GM18867 (cell line): Measurements from ENCODE around the gene TMEM97.
"Not testable (repeated sequence)": the region's sequence is repeated elsewhere in the genome, so short reads cannot be mapped to it uniquely, and the experiment has no call there.

Experiments
- ATAC-seq: cut with Tn5 transposase; IDR thresholded peaks from one replicate; pipeline ENCODE4 v1.9.1; 2021; ENCODE audit warnings: mild to moderate bottlenecking, moderate library complexity; ENCODE audit not compliant: unreplicated experiment

The TMEM97 gene

DNA sequence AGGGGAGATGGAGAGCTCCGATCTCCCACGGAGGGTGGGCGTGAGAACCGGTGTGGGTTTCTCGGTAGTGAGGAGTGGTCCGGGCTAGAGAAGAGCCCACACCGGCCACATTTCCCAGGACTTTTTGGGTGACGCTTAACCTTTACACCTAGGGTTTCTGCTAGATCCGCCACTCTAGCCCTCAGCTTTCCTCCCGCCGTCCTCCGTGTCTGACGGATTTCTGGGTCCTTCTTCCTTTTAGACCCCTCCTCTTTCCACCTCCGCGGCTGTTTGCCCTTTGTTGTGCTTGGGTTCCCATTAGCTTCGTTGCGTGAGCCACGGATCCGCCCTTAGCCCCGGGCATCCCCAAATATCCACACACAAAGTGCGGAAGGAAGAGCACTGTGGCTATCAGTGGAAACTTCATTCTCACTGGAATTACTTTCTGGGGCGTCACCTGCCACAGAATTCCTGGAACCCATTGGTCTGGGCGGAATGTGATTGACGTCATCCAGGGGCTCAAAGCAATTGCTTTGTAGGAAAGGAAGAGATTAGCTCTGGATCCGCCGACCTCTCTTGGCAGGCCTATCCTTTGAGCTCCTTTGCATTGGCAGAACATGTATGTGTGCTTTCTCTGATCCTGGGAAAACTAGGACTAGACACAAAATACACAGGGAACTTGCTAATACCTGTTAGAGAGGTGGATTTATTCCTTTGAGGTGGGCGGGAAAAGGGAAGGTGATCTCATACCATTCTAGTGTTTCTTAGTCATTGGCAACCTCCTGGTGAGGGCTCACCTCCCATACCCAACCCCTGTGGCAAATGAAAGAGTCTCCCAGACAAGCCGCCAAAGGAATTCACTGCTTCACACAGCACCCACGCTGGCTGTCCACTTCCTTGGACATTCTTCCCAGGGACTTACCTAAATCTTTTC, 17.2 kb downstream of the TMEM97 start:
- ATAC-seq: peak; percentile 0

DNA sequence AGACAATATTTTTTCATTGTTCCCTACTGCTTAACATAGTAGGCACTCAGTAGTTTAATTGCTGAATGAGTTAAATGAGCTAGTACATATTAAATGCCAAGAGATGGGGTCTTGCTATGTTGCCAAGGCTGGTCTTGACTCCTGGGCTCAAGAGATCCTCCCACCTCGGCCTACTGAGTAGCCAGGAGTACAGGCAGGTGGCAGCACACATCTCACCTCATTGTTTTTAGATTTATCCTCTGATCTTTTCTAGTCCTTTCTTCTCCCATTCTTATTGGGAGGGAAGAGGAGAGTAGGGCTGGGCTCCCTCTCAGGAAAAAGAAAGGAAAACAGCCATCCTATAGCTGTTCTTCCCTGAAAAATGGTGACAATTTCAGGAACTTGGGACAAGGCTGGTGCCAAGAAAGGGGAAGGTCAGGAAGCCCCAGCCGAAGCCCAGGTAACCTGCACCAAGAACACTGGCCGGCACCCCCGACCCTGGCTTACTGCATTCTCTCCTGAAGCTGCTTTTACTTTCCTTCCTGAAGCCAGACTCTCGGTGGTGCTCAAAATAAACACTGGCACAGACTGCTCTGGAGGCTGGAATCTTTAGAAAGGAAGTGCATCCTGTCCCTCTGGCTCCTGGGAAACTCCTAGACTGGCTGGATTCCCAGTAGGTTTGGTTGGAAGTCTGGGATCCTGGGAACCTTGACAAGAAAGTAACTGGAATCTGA, 19.2 kb downstream of the TMEM97 start:
- ATAC-seq: no peak

DNA sequence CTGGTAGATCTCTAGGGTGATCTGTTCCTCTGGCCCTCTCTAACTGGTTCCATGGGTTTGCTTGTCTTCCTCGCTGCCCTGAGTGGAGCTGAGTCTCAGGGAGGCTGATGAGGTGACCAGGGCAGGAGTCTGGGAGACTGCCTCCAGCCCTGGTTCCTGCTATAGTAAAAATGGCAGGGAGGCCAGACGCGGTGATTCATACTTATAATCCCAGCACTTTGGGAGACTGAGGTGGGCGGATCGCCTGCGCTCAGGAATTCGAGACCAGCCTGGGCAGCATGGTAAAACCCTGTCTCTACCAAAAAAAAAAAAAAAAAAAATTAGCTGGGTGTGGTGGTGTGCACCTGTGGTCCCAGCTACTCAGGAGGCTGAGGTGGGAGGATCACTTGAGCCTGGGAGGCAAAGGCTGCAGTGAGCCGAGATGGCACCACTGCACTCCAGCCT, 19.8 kb downstream of the TMEM97 start:
- not testable (repeated sequence) for ATAC-seq

DNA sequence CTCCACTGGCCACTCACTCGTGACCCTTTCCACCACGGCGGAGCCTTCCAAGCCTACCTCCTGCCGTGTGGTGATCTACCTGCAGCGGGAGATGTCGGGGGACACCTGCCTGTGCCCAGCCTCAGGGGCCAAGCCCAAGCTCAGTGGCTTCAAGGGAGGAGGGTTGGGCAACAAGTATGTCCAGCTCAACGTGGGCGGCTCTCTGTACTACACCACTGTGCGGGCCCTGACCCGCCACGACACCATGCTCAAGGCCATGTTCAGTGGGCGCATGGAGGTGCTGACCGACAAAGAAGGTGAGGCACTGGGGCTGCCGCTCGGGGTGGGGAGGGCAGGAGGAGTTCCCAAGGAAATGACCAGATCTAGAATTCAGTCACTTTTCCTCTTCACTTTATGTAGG, 20.4 kb downstream of the TMEM97 start:
- ATAC-seq: no peak

DNA sequence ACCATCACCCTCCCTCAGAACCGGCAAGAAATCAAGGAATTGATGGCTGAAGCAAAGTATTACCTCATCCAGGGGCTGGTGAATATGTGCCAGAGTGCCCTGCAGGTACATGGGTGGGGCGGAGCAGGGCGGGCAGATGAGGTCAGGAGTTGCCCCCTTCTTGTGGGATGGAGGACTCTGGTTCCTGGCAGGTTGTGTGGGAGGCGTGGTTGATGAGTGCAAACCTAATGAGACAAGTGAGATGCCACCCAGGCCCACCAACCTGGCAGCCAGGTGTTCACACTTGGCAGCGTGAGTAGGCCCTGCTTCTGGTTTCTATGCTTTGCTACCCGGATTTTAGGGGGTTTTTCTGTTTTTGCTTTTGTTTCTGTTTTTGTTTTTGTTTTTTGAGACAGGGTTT, 21.4 kb downstream of the TMEM97 start:
- ATAC-seq: no peak

DNA sequence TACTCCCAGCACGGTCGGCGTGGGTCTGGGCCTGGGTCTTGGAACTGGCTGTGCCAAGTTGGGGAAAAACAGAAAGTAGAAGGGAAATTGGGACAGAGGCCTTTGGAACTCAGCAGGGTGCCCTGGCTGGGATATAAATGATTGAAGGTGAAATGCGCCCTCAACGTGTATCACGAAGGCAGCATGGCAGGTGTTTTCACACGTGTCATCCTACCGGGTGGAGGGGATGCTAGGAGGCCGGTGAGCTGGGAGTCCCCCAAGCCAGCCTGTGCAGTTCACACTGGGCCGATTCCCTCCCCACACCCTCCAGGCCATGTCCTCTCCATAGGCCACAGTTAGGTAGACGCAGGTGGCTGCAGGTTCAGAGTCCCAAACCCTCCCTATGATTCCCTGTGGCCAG, 22.5 kb downstream of the TMEM97 start:
- no peak for ATAC-seq

DNA sequence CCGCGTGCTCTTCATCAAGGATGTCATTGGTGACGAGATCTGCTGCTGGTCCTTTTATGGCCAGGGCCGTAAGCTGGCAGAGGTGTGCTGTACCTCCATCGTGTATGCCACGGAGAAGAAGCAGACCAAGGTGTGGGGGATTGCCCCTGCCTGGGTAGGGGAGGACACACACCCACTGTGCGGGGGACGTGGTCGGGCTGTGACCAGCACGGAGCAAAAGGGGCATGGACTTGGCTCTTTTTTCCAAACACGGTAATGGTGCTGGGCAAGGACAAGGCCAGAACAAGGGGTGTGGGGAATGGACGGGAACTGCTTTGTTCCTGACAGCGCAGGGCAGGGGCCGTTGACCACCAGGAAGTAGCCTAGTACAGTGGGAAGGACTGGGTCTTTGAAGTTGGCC, 23.3 kb downstream of the TMEM97 start:
- ATAC-seq: no peak

DNA sequence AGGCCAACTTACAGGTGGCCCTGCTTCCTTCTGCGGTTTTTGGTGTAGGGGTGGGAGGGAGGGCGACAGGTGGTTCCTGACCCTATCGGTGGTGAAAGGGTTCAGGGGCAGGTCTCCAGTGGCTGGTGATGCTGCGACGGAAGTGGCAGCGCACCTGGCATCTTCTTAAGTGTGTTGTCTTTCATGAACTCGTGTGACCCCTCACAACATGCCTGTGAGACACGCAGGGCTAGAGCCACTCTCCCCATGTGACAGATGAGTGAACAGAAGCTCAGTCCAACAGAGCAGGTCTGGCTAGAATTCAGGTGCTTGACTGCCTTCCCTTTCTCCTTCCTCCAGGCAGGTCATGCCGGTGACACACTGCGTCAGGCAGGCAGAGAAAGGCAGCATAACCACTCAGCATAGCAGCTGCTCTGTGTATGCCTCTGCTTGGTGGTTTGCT, 24.5 kb downstream of the TMEM97 start:
- ATAC-seq: no peak

DNA sequence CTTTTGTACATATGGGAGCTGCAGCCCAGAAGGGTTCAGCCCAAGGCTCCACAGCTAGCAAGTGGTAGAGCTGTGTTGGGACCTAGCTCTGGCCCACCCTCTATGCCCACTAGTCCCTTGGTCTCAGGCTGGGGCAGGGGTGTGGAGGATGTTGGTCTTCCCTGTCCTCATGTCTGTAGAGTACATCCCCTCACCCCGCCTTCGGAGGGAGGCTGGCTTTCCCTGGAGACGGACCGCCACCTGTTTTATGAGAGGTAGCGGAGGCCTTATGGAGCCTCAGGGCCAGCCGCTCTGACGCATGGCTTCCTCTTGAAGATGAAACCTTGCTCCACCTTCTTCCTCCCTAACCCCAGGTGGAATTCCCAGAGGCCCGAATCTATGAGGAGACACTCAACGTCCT, 25.0 kb downstream of the TMEM97 start:
- ATAC-seq: no peak

DNA sequence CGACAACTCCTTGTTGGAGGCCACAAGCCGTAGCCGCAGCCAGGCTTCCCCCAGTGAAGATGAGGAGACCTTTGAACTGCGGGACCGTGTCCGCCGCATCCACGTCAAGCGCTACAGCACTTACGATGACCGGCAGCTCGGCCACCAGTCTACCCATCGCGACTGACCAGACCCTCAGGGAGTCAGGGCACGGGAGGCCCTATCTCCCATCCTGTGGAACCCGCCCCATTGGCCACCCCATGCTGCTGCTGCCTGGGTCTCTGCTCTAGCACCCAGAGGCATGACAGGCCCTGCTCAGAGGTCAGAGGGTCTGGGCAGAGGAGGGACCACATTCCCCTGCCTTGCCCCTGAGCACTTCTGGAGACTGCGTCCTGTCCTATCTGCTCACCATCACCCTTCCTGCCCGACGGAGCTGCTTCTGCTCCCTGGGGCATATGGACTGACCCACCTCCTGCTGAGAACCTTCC, 25.5 kb downstream of the TMEM97 start:
- ATAC-seq: no peak

DNA sequence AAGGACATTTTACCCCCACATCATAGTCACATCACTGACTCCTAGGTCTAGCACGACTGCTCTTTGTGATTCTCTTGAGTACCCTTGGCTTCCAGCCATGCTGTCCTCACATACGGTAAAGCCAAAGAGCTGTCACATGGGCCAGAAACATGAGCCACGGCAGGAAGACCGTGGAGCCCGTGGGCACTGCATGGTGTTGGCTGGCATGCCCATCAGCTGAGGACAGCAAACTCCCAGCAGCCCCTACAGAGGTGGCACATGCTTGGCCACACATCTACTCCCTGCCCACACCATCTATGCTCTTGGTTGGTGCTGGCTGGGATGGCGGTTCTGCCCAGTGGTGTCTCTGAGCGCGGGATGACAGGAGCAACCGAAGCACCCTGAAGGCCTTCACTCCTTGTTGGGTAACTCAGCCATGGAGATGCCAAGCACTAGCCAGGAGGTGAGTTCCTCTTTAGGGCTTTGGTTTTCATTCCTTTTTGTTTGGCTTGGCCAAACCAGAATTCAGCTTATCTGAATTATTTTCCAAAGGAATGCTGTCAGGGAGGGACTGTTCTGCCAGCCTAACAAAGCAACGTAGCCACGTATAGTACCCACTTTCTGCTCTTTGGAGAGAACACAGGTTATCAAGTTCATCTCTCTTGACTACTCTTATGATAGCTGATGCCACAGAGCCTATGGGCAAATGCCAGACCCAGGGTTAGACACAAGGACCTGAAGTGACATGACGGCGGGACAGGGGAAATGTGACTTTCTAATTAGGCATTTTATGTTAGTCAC, 26.6 kb downstream of the TMEM97 start:
- no peak for ATAC-seq

DNA sequence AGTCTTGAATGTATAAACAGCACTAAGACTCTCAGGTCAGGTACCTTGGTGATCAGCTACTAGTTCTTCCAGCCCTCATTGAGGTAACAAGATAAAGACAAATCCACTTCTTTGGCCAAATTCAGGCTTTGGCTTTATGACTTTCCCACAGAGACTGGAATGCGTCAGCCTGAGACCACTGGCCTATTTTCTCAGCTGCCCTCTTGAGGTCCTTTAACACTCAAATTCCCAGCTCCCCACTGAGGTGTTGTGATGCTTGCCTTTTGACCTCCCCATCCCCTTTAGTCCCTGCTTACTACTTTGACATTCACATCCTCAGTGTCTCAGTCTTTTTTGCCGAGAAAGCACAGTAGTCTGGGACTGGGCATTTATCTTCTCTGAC, 27.2 kb downstream of the TMEM97 start:
- ATAC-seq: no peak

DNA sequence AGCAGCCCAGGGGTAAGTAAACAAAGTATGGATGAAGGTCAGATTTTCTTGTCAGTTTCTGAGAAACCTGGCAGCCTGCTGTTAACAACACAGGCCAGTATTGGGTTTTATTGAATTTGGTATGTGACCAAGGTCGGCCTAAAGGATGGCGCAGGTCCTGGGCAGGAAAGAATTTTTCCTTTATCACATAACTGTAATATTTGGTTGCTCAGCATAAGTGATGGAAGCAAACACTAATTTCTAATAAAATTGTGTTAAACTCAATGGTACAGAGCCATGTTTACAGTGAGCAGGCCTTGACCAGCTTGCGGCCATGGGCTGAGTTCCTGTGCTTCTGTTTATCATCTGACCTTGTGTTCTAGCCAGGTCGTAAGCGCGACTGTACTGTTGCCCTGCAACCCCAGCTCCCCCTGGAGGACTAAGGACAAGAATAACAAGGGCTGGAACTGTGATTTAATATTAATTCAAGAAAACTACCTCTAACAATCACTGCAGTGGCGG, 27.8 kb downstream of the TMEM97 start:
- ATAC-seq: no peak

DNA sequence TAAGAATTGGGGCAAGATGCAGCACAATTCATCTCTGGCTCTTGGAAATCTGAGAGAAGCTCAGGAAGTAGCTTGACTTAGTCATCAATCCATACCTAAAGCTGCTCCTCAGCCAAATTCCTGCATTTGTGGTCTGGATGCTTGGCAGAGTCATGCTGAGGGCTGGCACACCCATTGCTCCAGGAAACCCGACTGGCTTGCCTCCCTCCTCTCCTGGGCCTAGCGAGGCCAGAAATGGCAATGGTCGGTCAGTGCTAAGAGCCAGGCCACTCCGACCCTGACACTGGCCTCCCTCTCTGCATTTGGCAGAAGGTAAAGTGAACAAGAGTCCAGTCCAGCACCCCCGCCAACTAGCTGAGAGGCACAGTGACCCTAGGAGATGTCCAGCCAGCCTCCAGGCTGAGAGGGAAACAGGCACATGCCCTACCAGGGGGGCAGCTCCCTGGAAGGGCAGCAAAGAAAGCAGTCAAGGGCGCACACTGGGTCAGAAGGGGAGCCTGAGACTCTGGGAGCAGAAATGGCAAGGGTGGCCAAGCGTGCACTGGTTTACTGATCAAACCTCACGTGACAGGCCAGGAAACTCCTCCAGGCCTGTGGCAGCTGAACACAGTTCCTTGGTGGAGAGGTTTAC, 28.4 kb downstream of the TMEM97 start:
- ATAC-seq: no peak

DNA sequence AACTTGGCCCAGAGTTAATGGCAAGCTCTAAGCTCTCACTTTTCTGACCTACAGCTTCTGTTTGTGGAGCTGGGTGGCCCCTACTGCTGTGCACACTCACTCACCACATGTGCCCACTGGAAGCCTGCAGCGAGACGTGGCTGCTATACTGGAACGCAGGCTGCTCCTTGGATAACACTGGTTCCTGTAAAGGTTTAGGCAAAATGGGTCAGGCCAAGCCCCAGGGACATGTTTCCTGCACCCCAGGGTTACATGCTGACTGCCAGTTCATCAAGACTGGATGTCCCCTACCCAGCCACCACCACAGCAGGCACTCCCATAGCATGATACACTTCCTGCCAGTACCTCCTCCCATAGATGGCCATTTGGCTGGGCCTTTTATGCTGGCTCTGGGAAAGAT, 30.0 kb downstream of the TMEM97 start:
- ATAC-seq: no peak

DNA sequence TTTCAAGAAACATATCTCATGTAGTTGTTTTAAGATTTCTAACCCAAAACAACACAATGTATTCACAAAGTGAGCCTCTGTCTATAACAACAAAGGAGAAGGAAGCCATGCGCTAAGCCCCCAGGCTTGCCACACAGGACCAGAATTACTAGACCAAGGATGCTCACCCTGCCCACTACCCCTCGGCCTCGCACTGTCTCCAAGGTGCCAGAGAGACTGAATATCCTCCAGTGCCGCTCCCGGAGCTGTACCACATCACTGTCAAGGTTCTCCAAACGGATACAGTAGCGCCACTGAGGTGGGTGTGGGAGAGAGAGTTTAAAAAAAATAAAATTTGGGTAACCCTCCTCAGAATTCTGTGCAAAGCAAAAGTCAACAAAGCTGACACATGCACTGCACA, 31.3 kb downstream of the TMEM97 start:
- ATAC-seq: no peak

DNA sequence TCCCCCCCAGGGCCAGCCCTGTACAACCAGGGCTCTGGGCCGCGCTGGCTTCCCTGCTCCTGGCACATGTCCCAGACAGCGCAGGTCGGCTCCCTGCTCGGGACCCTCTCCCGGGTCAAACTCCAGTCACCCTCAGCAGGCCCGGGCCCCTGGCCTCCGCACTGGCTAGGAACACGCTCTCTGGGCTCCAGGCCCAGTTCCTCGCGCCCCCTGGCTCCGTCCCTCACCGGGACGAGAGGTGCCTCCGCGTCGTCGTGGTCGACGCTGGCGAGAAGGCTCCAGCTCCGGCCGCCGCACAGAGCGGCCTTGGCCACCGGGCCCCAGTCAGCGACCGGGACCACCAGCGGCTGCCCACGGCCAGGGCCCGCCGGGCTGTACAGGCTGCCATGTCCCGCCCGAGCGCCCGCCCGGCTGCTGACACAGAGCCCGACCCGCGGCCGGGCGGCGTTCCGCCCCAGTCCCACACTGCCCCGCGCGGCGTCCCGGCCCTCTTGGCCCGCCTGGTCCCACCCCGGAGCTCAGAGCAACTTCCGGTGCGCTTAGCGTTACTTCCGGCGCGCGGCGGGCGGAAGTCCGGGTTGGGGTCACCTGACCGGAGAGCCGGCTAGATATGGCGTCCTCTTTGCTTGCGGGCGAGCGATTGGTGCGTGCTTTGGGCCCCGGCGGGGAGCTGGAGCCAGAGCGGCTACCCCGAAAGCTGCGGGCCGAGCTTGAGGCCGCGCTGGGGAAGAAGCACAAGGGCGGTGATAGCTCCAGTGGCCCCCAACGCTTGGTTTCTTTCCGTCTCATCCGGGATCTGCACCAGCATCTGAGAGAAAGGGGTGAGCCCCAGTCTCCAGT, 38.3 kb downstream of the TMEM97 start, which contains the start of gene POLDIP2:
Gene POLDIP2 (minus strand): TSS at position 467 of the 840 bp plus-strand sequence. CDS start 79 bp downstream, at position 388.
- peak; percentile 96 for ATAC-seq

DNA sequence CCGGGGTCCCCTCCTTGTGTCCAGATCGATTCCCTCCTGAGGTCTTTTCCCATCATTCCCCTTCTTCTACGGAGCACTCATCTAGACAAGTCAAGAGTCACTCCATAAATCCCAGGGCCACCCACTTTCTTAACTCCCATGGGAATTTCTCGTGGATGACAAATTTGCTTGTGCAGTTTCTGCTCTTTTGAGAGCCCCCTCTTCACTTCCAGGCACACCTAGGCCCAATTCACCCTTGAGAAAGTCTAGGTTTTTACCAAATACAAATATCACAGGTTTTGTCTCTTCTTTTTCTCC, 38.8 kb downstream of the TMEM97 start:
- no peak for ATAC-seq

DNA sequence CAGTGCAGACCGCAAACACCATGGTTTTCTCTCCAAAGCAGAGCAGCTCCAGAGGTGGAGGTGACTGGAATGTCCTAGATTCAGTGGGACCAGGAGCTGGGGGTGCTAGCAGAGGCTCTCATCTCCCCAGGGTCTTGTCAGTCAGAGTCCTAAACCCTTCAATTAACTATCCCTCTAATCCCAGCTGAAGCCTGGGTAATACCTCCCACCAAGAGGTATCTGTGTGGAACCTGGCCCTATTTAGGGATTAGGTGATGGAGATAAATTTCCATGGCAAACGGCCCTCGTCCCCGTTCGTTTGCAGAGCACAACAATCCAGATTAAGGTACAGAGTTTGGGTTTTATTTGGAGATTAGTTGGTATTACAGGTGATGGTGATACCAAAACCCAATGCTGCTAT, 44.2 kb downstream of the TMEM97 start:
- no peak for ATAC-seq
